Loucy (cell line): ENCODE measurements around the gene SIGLEC7.

Experiments used
- H2AFZ ChIP-seq: fragments of 200-600 bp; sonication (generic); 2 replicates; pipeline ENCODE4 v1.6.0; 2016; ENCODE audit warnings: antibody characterized with exemption, mild to moderate bottlenecking, low read length, moderate library complexity
- H3F3A ChIP-seq: fragments of 200-600 bp; 2 replicates; pipeline ENCODE4 v1.6.0; 2016; ENCODE audit warnings: antibody characterized with exemption, low read depth, mild to moderate bottlenecking
- H3K27me3 ChIP-seq: fragments of 200-600 bp; sonication (generic); 2 replicates; pipeline ENCODE4 v1.6.1; 2014; ENCODE audit warnings: low read length, mild to moderate bottlenecking; ENCODE audit not compliant: insufficient read depth, poor library complexity, severe bottlenecking
- H3K36me3 ChIP-seq: fragments of 200-600 bp; sonication (generic); 2 replicates; pipeline ENCODE4 v1.6.1; 2016; ENCODE audit warnings: low read length; ENCODE audit not compliant: insufficient read depth
- H3K4me1 ChIP-seq: fragments of 200-600 bp; sonication (generic); 2 replicates; pipeline ENCODE4 v1.5.1; 2014; ENCODE audit warnings: low read length, mild to moderate bottlenecking; ENCODE audit not compliant: insufficient read depth, poor library complexity, severe bottlenecking
- H3K4me2 ChIP-seq: fragments of 200-600 bp; sonication (generic); 2 replicates; pipeline ENCODE4 v1.6.0; 2014; ENCODE audit warnings: antibody characterized with exemption, low read length, low read depth, mild to moderate bottlenecking; ENCODE audit not compliant: poor library complexity, severe bottlenecking
- H3K4me3 ChIP-seq: fragments of 200-600 bp; sonication (generic); 2 replicates; pipeline ENCODE4 v1.5.1; 2014; ENCODE audit warnings: low read length, mild to moderate bottlenecking, mixed read lengths; ENCODE audit not compliant: poor library complexity, severe bottlenecking
- H3K79me2 ChIP-seq: fragments of 200-600 bp; sonication (generic); 2 replicates; pipeline ENCODE4 v1.6.1; 2014; ENCODE audit warnings: low read length; ENCODE audit not compliant: insufficient read depth
- H3K9ac ChIP-seq: fragments of 200-600 bp; sonication (generic); 2 replicates; pipeline ENCODE4 v1.6.0; 2014; ENCODE audit warnings: mild to moderate bottlenecking, low read depth, low read length, moderate library complexity; ENCODE audit not compliant: poor library complexity, severe bottlenecking
- H3K9me2 ChIP-seq: fragments of 200-600 bp; sonication (generic); replicated peaks from 2 replicates; pipeline ENCODE4 v1.6.1; 2016; ENCODE audit warnings: low read depth, low read length, mixed read lengths
- H3K9me3 ChIP-seq: fragments of 200-600 bp; sonication (generic); 2 replicates; pipeline ENCODE4 v1.6.1; 2014; ENCODE audit warnings: mild to moderate bottlenecking, antibody characterized with exemption, low read length, low read depth; ENCODE audit not compliant: insufficient read depth
- H4K20me1 ChIP-seq: fragments of 200-600 bp; sonication (generic); 2 replicates; pipeline ENCODE4 v1.6.0; 2014; ENCODE audit warnings: antibody characterized with exemption, low read length, mild to moderate bottlenecking; ENCODE audit not compliant: insufficient read depth, poor library complexity, severe bottlenecking
- EZH2phosphoT487 ChIP-seq: fragments of 200-600 bp; IDR thresholded peaks from 2 replicates; pipeline ENCODE4 v1.6.1; 2018; ENCODE audit warnings: antibody characterized with exemption, mild to moderate bottlenecking, moderate library complexity, borderline replicate concordance
- TF ChIP-seq, protein P1 (sequence below): fragments of 200-600 bp; sonication (generic); conservative IDR thresholded peaks from 2 replicates; pipeline ENCODE4 v1.5.1; 2014; ENCODE audit warnings: mild to moderate bottlenecking, antibody characterized with exemption, low read length

SIGLEC7 gene

DNA sequence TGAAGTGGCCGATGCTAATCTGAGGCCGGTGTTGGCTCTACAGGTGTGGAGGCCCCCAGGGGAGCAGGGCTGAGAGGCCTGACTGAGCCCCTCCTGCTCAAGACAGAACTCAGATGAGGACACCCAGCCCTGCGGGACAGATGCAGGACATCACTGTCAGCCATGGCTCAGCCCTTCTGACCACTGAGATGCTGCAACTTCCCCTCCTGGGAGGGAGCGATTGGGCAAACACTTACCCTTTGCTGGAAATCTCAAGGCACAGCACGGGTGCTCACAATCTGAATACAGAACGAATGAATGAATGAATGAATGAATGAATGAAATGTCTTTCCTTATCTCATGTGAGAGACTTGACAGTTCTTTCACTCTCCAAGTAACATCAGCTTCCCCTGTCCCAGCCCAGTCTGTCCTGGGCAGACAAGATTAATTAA lies 3.5 kb upstream of the SIGLEC7 start:
- Histone ChIP-seq H2AFZ (no peak overlapping the region), H3K79me2 (no peaks in the 10 kb centered on the region), H4K20me1 (no peaks in the 10 kb centered on the region), H3K4me1 (no peaks in the 10 kb centered on the region), H3K9me2 (no peaks in the 10 kb centered on the region), H3K9me3 (no peaks in the 10 kb centered on the region), H3K4me3 (no peak overlapping the region), H3K27me3 (no peaks in the 10 kb centered on the region), H3K4me2 (no peak overlapping the region), H3K9ac (no peak overlapping the region), H3K36me3 (no peaks in the 10 kb centered on the region), H3F3A (no peaks in the 10 kb centered on the region)
- TF ChIP-seq, protein P1, sequence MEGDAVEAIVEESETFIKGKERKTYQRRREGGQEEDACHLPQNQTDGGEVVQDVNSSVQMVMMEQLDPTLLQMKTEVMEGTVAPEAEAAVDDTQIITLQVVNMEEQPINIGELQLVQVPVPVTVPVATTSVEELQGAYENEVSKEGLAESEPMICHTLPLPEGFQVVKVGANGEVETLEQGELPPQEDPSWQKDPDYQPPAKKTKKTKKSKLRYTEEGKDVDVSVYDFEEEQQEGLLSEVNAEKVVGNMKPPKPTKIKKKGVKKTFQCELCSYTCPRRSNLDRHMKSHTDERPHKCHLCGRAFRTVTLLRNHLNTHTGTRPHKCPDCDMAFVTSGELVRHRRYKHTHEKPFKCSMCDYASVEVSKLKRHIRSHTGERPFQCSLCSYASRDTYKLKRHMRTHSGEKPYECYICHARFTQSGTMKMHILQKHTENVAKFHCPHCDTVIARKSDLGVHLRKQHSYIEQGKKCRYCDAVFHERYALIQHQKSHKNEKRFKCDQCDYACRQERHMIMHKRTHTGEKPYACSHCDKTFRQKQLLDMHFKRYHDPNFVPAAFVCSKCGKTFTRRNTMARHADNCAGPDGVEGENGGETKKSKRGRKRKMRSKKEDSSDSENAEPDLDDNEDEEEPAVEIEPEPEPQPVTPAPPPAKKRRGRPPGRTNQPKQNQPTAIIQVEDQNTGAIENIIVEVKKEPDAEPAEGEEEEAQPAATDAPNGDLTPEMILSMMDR: no peak
- TF ChIP-seq EZH2phosphoT487: no peak

DNA sequence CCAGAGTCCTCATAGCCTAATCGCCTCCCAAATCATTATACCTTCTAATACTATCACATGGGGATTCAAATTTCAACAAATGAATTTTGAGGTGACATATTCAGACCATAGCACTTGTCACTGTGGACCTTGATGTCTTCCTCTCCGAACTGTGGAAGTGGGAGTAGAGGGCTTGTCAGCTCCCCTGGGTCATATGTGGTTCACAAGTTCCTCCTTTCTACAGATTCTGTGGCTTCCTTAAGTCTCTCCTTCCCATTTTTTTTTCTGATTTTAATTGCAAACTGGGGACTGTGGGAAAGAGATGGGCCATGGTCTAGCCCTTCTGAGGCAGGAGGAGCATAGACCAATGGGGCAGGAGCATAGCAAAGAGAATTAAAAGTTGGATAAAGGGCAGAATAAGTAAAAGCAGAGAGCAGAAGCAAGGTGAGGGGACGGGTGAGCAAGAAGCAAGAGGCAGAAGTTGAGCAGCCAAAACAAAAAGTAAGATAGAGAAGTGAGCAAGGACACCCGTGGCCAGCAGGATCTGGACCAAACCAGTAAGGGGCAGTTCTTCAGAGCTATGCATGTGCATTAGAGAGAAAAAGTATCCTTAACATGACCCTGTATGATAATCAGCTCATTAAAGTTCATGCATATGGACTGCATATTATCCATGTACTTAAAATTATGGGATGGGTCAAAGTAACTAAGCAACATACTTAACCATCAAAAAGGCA lies 2.6 kb upstream of the SIGLEC7 start:
- Histone ChIP-seq H3K9ac (no peak overlapping the region), H4K20me1 (no peaks in the 10 kb centered on the region), H3K4me2 (no peak overlapping the region), H3K9me3 (no peaks in the 10 kb centered on the region), H3K9me2 (no peaks in the 10 kb centered on the region), H3K4me1 (no peaks in the 10 kb centered on the region), H2AFZ (no peak overlapping the region), H3K36me3 (no peaks in the 10 kb centered on the region), H3F3A (no peaks in the 10 kb centered on the region), H3K27me3 (no peaks in the 10 kb centered on the region), H3K4me3 (no peak overlapping the region), H3K79me2 (no peaks in the 10 kb centered on the region)
- TF ChIP-seq EZH2phosphoT487: no peak
- TF ChIP-seq, protein P1: no peak

- Histone ChIP-seq H3K9me2 (no peaks in the 10 kb centered on the region), H3K4me3 (no peak overlapping the region), H3F3A (no peaks in the 10 kb centered on the region), H3K9ac (no peak overlapping the region), H4K20me1 (no peaks in the 10 kb centered on the region), H3K4me1 (no peaks in the 10 kb centered on the region), H3K9me3 (no peaks in the 10 kb centered on the region), H3K4me2 (no peak overlapping the region), H3K27me3 (no peaks in the 10 kb centered on the region), H3K79me2 (no peaks in the 10 kb centered on the region), H2AFZ (no peak overlapping the region), H3K36me3 (no peaks in the 10 kb centered on the region)
- no peak for TF ChIP-seq EZH2phosphoT487
- TF ChIP-seq, protein P1: no peak
These were observed 1.7 kb upstream of the SIGLEC7 start for GRCh38 chr19:51140441-51140840.
